Measurements from ENCODE around the gene EEF2. TPM values are rescaled to one million over a fixed set of nuclear protein-coding genes. Genes with fewer than 3 reads are reported as not detected.
A peak's percentile ranks its signal among the peaks of the same experiment; 100 is the strongest.

The EEF2 gene
- total and polyA plus RNA-seq, 4 experiments from 2014 or later = 274 to 2,389 (median 1,518) TPM

DNA sequence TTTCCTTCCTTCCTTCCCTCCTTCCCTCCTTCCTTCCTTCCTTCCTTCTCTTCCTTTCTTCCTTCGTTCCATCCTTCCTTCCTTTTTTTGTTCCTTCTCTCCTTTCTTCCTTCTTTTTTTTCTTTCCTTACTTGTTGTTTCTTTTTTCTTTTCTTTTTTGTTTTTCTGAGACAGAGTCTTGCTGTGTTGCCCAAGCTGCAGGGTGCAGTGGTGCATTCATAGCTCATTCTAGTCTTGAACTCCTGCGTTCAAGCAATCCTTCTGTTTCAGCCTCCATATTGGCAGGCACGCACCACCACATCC, 5.5 kb upstream of the EEF2 start:
- ChIA-PET CTCF (ENCODE audit: partially characterized antibody) (interaction anchor here (1.0 to 2.5 kb wide), 5 partner anchors 16 to 481 kb away, joined by 3 to 10 read pairs (median 4); no protein-coding TSS in a partner anchor), POLR2A (ENCODE audit: partially characterized antibody) (interaction anchor here (0.8 to 3.2 kb wide), 5 partner anchors 11 to 125 kb away, joined by 3 to 25 read pairs (median 4); partner anchors contain the start of gene PIAS4)
- Histone ChIP-seq H3K27ac (ENCODE audit: low read depth, low read length) (no peak overlapping the region), H3K36me3 (ENCODE audit: insufficient read depth, low read length) (no peaks in the 10 kb centered on the region), H3K9me3 (ENCODE audit: control insufficient read depth in 1 of 2, low read length in 2 of 2) (no peaks in the 10 kb centered on the region), H3K4me1 (ENCODE audit: insufficient read depth, low read length) (peaks cover 26% of the 10 kb centered on the region), H3K4me3 (ENCODE audit: low read length in 2 of 2) (no peak overlapping the region), H3K27me3 (ENCODE audit: insufficient read depth, low read length) (no peaks in the 10 kb centered on the region)
- peak overlapping the region in 2 of 8 donors; percentile 38 to 48 for H3K4me3 Mint-ChIP-seq
- DNase-seq = no peak
- H3K4me1 Mint-ChIP-seq = peaks cover 9 to 27% (median 20%) of the 10 kb centered on the region in 4 donors
- peaks cover 0 to 8% of the 10 kb centered on the region in 2 donors for H3K36me3 Mint-ChIP-seq
- H3K27ac Mint-ChIP-seq = peak overlapping the region in 2 of 7 donors; percentile 82 to 83
- H3K9me3 Mint-ChIP-seq = no peaks in the 10 kb centered on the region
- intact Hi-C loops (cut with micrococcal nuclease) = loop anchor here (1.0 kb wide), 2 partner anchors 17 to 192 kb away; partner anchors contain the start of genes ANKRD24, PIAS4 and SIRT6
- no peaks in the 10 kb centered on the region for H3K27me3 Mint-ChIP-seq

DNA sequence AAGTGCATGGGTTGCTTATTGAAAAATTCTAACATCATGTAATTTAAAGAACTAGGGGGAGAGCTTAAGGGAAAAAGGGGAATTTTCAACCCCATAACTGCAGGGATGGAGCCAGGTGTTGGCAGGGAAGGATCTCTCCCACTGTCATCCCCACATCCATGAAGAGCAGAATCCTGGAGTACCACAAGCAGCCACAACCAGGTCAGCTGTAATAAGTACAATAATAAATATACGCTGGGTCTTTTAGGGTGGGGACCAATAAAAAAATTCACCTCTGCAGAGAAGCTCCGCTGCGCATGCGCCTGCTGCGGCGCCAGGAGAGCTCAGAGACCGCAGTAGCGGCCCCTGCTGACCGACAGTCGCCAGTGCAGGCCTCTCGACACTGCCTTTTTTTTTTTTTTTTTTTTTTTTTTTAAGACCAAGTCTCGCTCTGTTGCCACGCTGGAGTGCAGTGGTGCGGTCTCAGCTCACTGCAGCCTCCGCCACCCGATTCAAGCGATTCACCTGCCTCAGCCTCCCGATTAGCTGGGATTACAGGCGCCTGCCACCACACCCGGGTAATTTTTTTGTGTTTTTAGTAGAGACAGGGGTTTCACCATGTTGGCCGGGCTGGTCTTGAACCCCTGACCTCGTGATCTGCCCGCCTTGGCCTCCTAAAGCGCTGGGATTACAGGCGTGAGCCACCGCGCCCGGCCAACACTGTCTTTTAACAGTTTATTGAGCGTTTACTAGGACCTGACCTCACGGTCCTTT, 2.5 kb upstream of the EEF2 start:
- Mint-ChIP-seq H3K27me3 (no peaks in the 10 kb centered on the region), H3K4me1 (peaks cover 22 to 54% (median 38%) of the 10 kb centered on the region in 4 donors), H3K9me3 (peaks cover 0 to 6% (median 0%) of the 10 kb centered on the region in 8 donors), H3K27ac (peak overlapping the region; percentile 59 to 95 (median 86)), H3K4me3 (peak overlapping the region; percentile 79 to 98 (median 90)), H3K36me3 (peaks cover 22 to 34% of the 10 kb centered on the region in 2 donors)
- H3K9me3 ChIP-seq (ENCODE audit: control insufficient read depth in 1 of 2, low read length in 2 of 2) = no peaks in the 10 kb centered on the region
- POLR2A ChIA-PET (ENCODE audit: partially characterized antibody) = interaction anchor here (0.5 to 1.7 kb wide), 28 partner anchors 9 to 1370 kb away, joined by 3 to 23 read pairs (median 4); partner anchors contain the start of genes APBA3, DAPK3, MRPL54 and PIAS4
- CTCF ChIA-PET (ENCODE audit: partially characterized antibody) = interaction anchor here (0.6 to 2.6 kb wide), 30 partner anchors 9 to 311 kb away, joined by 3 to 31 read pairs (median 4); partner anchors contain the start of genes DAPK3, MRPL54 and PIAS4
- intact Hi-C loops (cut with micrococcal nuclease) = loop anchor here (2.0 kb wide), 1 partner anchor 127 kb away; no protein-coding TSS in a partner anchor
- peaks cover 17% of the 10 kb centered on the region for H3K36me3 ChIP-seq (ENCODE audit: insufficient read depth, low read length)
- H3K4me1 ChIP-seq (ENCODE audit: insufficient read depth, low read length) = peaks cover 46% of the 10 kb centered on the region
- peak overlapping the region in 1 of 2 donors; percentile 46 for H3K4me3 ChIP-seq (ENCODE audit: low read length in 2 of 2)
- DNase-seq = peak; percentile 88 to 90 (median 89)
- H3K27me3 ChIP-seq (ENCODE audit: insufficient read depth, low read length) = no peaks in the 10 kb centered on the region
- H3K27ac ChIP-seq (ENCODE audit: low read depth, low read length) = peak overlapping the region; percentile 26

DNA sequence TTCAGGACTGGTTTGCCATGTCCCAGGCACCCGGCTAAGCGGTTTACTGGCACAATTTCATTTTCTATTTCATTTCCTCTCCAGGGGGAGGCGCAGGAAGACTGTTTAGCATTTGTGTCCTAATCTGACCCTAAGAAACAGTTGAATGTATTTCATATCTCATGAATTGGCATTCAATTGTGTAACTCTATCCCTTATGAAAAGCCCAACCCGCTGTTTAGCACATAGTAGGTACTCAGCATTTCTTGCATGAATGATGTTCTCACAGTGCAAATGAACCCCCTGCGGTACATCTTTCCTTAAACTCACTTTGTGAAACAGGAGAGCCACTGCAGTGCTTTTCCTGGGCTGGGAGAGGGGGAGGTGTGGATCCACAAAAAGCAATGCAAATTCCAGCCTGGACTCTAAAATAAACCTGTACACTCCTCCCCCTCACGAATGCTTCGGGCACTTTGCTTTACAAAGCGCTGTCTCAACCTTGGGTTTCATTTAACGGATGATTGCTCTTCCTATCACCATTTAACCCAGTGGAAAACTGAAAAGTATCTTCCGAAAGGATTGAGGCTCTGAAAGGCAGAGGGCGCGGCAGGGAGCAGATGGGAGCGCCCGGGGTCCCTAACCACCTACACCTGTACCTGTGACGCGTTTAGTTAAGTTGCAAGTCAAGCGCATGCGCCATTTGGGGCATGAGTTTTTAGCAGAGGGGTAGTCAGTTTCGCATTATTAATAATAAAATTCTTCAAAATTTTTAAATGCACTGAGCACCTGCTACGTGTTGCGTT, 1.2 kb upstream of the EEF2 start:
- peaks cover 0 to 10% (median 0%) of the 10 kb centered on the region in 8 donors for H3K9me3 Mint-ChIP-seq
- peak overlapping the region; percentile 56 to 67 for H3K4me3 ChIP-seq (ENCODE audit: low read length in 2 of 2)
- no peaks in the 10 kb centered on the region for H3K27me3 ChIP-seq (ENCODE audit: insufficient read depth, low read length)
- intact Hi-C loops (cut with micrococcal nuclease) = loop anchor here (1.0 to 2.0 kb wide), 5 partner anchors 80 to 218 kb away; partner anchors contain the start of gene ZBTB7A
- peaks cover 30% of the 10 kb centered on the region for H3K36me3 ChIP-seq (ENCODE audit: insufficient read depth, low read length)
- peak overlapping the region; percentile 91 to 98 (median 97) for H3K4me3 Mint-ChIP-seq
- peaks cover 22 to 63% (median 43%) of the 10 kb centered on the region in 4 donors for H3K4me1 Mint-ChIP-seq
- CTCF ChIA-PET (ENCODE audit: partially characterized antibody) = interaction anchor here (1.1 to 2.6 kb wide), 10 partner anchors 15 to 220 kb away, joined by 3 to 26 read pairs (median 14); partner anchors contain the start of genes DAPK3 and PIAS4
- no peaks in the 10 kb centered on the region for H3K9me3 ChIP-seq (ENCODE audit: control insufficient read depth in 1 of 2, low read length in 2 of 2)
- peak overlapping the region; percentile 86 to 99 (median 97) for H3K27ac Mint-ChIP-seq
- H3K27ac ChIP-seq (ENCODE audit: low read depth, low read length) = peak overlapping the region; percentile 52
- POLR2A ChIA-PET (ENCODE audit: partially characterized antibody) = interaction anchor here (0.6 to 7.2 kb wide), 18 partner anchors 8 to 485 kb away, joined by 3 to 106 read pairs (median 6); partner anchors contain the start of genes DAPK3, MPND, MRPL54 and PIAS4
- peaks cover 49% of the 10 kb centered on the region for H3K4me1 ChIP-seq (ENCODE audit: insufficient read depth, low read length)
- no peaks in the 10 kb centered on the region for H3K27me3 Mint-ChIP-seq
- DNase-seq = peak; percentile 68 to 73 (median 72)
- H3K36me3 Mint-ChIP-seq = peaks cover 36 to 46% of the 10 kb centered on the region in 2 donors

DNA sequence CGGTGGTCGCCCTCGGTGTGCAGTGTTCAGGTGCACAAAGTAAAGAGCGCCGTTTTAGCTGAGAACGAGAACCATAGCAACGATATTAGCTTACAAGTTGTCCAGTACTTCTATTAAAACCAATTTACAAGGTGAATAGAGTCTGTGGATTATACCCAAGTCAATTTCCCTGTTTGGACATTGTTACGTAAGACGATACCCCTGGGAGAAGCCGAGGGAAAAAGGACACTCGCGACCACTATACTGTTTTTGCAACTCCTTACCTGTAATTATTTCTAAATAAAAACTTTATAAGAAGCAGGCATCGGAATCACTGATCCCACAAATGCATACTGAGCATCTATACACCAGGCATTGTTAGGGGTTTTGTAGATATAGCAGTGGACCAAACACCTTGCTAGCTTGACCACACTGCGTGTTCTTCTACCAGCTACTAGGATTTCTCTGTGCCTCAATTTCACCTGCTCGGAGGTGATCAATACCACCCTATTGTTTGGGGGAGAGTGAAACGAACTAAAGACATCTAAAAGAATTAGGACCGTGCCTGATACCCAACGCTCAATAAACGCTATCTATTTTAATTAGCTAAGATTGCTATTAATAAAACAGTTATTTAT, 488 bp upstream of the EEF2 start:
- Mint-ChIP-seq H3K9me3 (peaks cover 0 to 10% (median 0%) of the 10 kb centered on the region in 8 donors), H3K27me3 (no peaks in the 10 kb centered on the region), H3K4me3 (peak overlapping the region; percentile 91 to 98 (median 97)), H3K4me1 (peaks cover 22 to 65% (median 44%) of the 10 kb centered on the region in 4 donors), H3K36me3 (peaks cover 40 to 53% of the 10 kb centered on the region in 2 donors), H3K27ac (peak overlapping the region; percentile 94 to 99 (median 97))
- Histone ChIP-seq H3K27me3 (ENCODE audit: insufficient read depth, low read length) (no peaks in the 10 kb centered on the region), H3K27ac (ENCODE audit: low read depth, low read length) (peak overlapping the region; percentile 52), H3K9me3 (ENCODE audit: control insufficient read depth in 1 of 2, low read length in 2 of 2) (no peaks in the 10 kb centered on the region), H3K36me3 (ENCODE audit: insufficient read depth, low read length) (peaks cover 37% of the 10 kb centered on the region), H3K4me1 (ENCODE audit: insufficient read depth, low read length) (peaks cover 50% of the 10 kb centered on the region), H3K4me3 (ENCODE audit: low read length in 2 of 2) (peak overlapping the region; percentile 56 to 67)
- POLR2A ChIA-PET (ENCODE audit: partially characterized antibody) = interaction anchor here (0.6 to 7.2 kb wide), 24 partner anchors 9 to 357 kb away, joined by 3 to 106 read pairs (median 6); partner anchors contain the start of genes DAPK3, MPND, MRPL54 and PIAS4
- CTCF ChIA-PET (ENCODE audit: partially characterized antibody) = interaction anchor here (0.6 to 1.7 kb wide), 12 partner anchors 14 to 223 kb away, joined by 3 to 26 read pairs (median 4); partner anchors contain the start of genes DAPK3, MRPL54 and PIAS4
- intact Hi-C loops (cut with micrococcal nuclease) = loop anchor here (1.0 to 2.0 kb wide), 9 partner anchors 14 to 223 kb away; partner anchors contain the start of genes ANKRD24, DAPK3, MRPL54 and PIAS4
- no peak for DNase-seq

DNA sequence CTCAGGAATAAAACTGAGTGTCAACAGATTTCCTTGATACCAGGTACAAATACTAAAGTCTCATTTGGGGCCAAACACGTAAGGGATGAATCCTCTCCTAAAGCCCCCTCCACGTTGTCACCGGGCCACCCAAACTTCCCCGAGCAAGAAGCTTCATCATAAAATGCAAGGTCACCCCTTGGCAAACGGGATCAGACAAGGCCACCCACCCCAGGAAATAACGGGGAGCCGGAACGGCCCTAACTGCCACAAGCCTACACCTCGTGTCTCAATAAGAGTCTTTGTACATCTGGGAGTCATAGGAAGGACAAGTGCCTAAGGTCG, 717 bp downstream of the EEF2 start:
- Histone ChIP-seq H3K27ac (ENCODE audit: low read depth, low read length) (peak overlapping the region; percentile 91), H3K36me3 (ENCODE audit: insufficient read depth, low read length) (peaks cover 48% of the 10 kb centered on the region), H3K27me3 (ENCODE audit: insufficient read depth, low read length) (no peaks in the 10 kb centered on the region), H3K4me3 (ENCODE audit: low read length in 2 of 2) (peak overlapping the region; percentile 67 to 93), H3K4me1 (ENCODE audit: insufficient read depth, low read length) (peaks cover 56% of the 10 kb centered on the region), H3K9me3 (ENCODE audit: control insufficient read depth in 1 of 2, low read length in 2 of 2) (no peaks in the 10 kb centered on the region)
- no peaks in the 10 kb centered on the region for H3K27me3 Mint-ChIP-seq
- peak overlapping the region; percentile 94 to 99 (median 97) for H3K27ac Mint-ChIP-seq
- H3K36me3 Mint-ChIP-seq = peaks cover 40 to 59% of the 10 kb centered on the region in 2 donors
- H3K9me3 Mint-ChIP-seq = peaks cover 0 to 10% (median 0%) of the 10 kb centered on the region in 8 donors
- DNase-seq = peak in 1 of 5 donors; percentile 13
- CTCF ChIA-PET (ENCODE audit: partially characterized antibody) = no interaction called here
- H3K4me3 Mint-ChIP-seq = peak overlapping the region; percentile 96 to 98 (median 97)
- intact Hi-C loops (cut with micrococcal nuclease) = loop anchor here (2.0 kb wide), 1 partner anchor 222 kb away; the partner anchor contains the start of gene MRPL54
- POLR2A ChIA-PET (ENCODE audit: partially characterized antibody) = interaction anchor here (0.6 to 7.2 kb wide), 13 partner anchors 8 to 222 kb away, joined by 3 to 106 read pairs (median 14); partner anchors contain the start of genes DAPK3, MRPL54, PIAS4 and ZBTB7A
- peaks cover 19 to 59% (median 40%) of the 10 kb centered on the region in 4 donors for H3K4me1 Mint-ChIP-seq
